ENCODE results near the gene SNRNP27. TPM values are rescaled to one million over a fixed set of nuclear protein-coding genes. Genes with fewer than 3 reads are reported as not detected.

The SNRNP27 gene
- total RNA-seq, 4 donors from 2014 or later: 30.6 to 46.9 (median 37.5) TPM

DNA sequence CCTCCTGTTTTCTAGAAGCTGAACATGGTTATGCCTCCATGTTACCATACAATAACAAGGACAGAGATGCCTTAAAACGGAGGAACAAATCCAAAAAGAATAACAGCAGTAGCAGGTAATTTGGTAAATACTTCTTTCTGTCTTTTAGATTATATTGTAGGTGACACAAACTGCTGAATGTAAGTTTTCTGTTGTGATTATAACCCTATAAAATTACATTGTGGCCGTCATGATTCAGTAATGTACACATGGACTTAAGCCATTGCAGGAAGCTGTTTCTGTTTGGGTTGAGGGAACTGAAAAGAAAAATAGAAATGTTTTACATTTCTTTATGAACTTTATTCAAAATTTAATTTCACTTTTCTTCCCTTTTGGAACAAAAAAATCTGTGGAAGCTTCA, 22.4 kb downstream of the SNRNP27 start:
- Histone ChIP-seq H3K27me3 (no peaks in the 10 kb centered on the region), H3K27ac (peak overlapping the region; percentile 16 to 99 (median 96)), H3K36me3 (peaks cover under 1 to 35% (median 4%) of the 10 kb centered on the region in 3 donors), H3K4me1 (peaks cover 6 to 50% (median 13%) of the 10 kb centered on the region in 3 donors), H3K4me3 (peak overlapping the region; percentile 63 to 95 (median 88)), H3K9me3 (no peaks in the 10 kb centered on the region)
- TF ChIP-seq, protein P1, sequence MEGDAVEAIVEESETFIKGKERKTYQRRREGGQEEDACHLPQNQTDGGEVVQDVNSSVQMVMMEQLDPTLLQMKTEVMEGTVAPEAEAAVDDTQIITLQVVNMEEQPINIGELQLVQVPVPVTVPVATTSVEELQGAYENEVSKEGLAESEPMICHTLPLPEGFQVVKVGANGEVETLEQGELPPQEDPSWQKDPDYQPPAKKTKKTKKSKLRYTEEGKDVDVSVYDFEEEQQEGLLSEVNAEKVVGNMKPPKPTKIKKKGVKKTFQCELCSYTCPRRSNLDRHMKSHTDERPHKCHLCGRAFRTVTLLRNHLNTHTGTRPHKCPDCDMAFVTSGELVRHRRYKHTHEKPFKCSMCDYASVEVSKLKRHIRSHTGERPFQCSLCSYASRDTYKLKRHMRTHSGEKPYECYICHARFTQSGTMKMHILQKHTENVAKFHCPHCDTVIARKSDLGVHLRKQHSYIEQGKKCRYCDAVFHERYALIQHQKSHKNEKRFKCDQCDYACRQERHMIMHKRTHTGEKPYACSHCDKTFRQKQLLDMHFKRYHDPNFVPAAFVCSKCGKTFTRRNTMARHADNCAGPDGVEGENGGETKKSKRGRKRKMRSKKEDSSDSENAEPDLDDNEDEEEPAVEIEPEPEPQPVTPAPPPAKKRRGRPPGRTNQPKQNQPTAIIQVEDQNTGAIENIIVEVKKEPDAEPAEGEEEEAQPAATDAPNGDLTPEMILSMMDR (IDR thresholded peaks at IDR 0.05): no peak
- no peak for TF ChIP-seq POLR2A (IDR thresholded peaks at IDR 0.05)
- 19 to 32% methylated on average over 2 of the region's 2 CpGs for WGBS, 2 donors
- intact Hi-C loops (cut with DNase I): no loop called here
- DNase-seq: no peak

GRCh38 chr2:69917852-69918251, 24.1 kb downstream of the SNRNP27 start:
- DNase-seq: no peak

GRCh38 chr2:69918401-69918800, 24.6 kb downstream of the SNRNP27 start:
- Histone ChIP-seq H3K4me1 (peaks cover 5 to 42% (median 13%) of the 10 kb centered on the region in 3 donors), H3K27ac (peak overlapping the region; percentile 79 to 99 (median 96)), H3K36me3 (peaks cover 4 to 57% (median 7%) of the 10 kb centered on the region in 3 donors), H3K4me3 (peak overlapping the region in 2 of 4 donors; percentile 84 to 92), H3K9me3 (no peaks in the 10 kb centered on the region), H3K27me3 (no peaks in the 10 kb centered on the region)
- DNase-seq: no peak
- WGBS, 2 donors: 54 to 76% methylated on average over 3 of the region's 3 CpGs
- intact Hi-C loops (cut with DNase I): no loop called here
- TF ChIP-seq, protein P1 (IDR thresholded peaks at IDR 0.05): no peak
- no peak for TF ChIP-seq POLR2A (IDR thresholded peaks at IDR 0.05)

More at GRCh38 chr2:69917852-69918251, 24.1 kb downstream of the SNRNP27 start:
- Histone ChIP-seq H3K4me1 (peaks cover 6 to 46% (median 13%) of the 10 kb centered on the region in 3 donors), H3K27me3 (no peaks in the 10 kb centered on the region), H3K9me3 (no peaks in the 10 kb centered on the region), H3K36me3 (peaks cover 4 to 52% (median 4%) of the 10 kb centered on the region in 3 donors), H3K4me3 (peak overlapping the region; percentile 19 to 92 (median 74)), H3K27ac (peak overlapping the region; percentile 79 to 99 (median 96))
- 21 to 25% methylated on average over 3 of the region's 3 CpGs for WGBS, 2 donors
- intact Hi-C loops (cut with DNase I): no loop called here
- TF ChIP-seq POLR2A (IDR thresholded peaks at IDR 0.05): peak in 1 of 4 donors; percentile 25
- TF ChIP-seq, protein P1 (IDR thresholded peaks at IDR 0.05): no peak

GRCh38 chr2:69923116-69923515, 29.4 kb downstream of the SNRNP27 start:
- peaks cover 4 to 98% (median 7%) of the 10 kb centered on the region in 3 donors for H3K36me3 ChIP-seq
- 89 to 94% methylated on average over 3 of the region's 3 CpGs for WGBS, 2 donors
- peaks cover 0 to 7% (median 3%) of the 10 kb centered on the region in 3 donors for H3K4me1 ChIP-seq
- H3K4me3 ChIP-seq: no peak overlapping the region
- DNase-seq: no peak
- no peaks in the 10 kb centered on the region for H3K27me3 ChIP-seq
- no peak overlapping the region for H3K27ac ChIP-seq
- H3K9me3 ChIP-seq: no peaks in the 10 kb centered on the region
- intact Hi-C loops (cut with DNase I): no loop called here
- no peak for TF ChIP-seq POLR2A (IDR thresholded peaks at IDR 0.05)
- TF ChIP-seq, protein P1 (IDR thresholded peaks at IDR 0.05): no peak

GRCh38 chr2:69926849-69927515, 33.2 kb downstream of the SNRNP27 start:
- no peaks in the 10 kb centered on the region for H3K27me3 ChIP-seq
- intact Hi-C loops (cut with DNase I): no loop called here
- WGBS, 2 donors: 49 to 95% methylated on average over 3 of the region's 3 CpGs
- H3K4me1 ChIP-seq: peaks cover 0 to 4% (median 0%) of the 10 kb centered on the region in 3 donors
- no peak for DNase-seq
- H3K9me3 ChIP-seq: no peaks in the 10 kb centered on the region
- H3K4me3 ChIP-seq: no peak overlapping the region
- peaks cover 0 to 92% (median 3%) of the 10 kb centered on the region in 3 donors for H3K36me3 ChIP-seq
- no peak overlapping the region for H3K27ac ChIP-seq
- TF ChIP-seq, protein P1 (IDR thresholded peaks at IDR 0.05): no peak
